Measurements from ENCODE around the gene TMTC2.

Gene TMTC2

DNA sequence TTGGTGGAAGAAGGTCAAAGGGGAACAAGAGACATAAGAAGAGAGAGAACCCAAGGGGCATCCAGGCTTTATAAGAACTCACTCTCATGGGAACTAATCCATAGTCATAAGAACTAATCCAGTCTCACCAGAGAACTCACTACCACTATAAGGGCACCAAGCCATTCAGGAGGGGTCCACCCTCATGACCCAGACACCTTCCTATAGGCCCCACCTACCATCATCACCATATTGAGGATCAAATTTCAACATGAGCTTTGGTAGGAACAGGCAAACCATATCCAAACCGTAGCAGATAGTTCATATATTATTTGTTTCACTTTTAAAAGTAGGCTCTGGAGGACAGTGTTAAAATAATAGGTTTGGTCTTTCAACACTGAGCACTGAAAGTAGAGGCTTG is 350.1 kb downstream of the TMTC2 start:
- in situ Hi-C loops (cut with MboI; ENCODE audit: low pct_unique_long_range_greater_than_20kb, low sequenced_read_pairs, unreplicated experiment) = no loop called here
- TF ChIP-seq, protein P1, sequence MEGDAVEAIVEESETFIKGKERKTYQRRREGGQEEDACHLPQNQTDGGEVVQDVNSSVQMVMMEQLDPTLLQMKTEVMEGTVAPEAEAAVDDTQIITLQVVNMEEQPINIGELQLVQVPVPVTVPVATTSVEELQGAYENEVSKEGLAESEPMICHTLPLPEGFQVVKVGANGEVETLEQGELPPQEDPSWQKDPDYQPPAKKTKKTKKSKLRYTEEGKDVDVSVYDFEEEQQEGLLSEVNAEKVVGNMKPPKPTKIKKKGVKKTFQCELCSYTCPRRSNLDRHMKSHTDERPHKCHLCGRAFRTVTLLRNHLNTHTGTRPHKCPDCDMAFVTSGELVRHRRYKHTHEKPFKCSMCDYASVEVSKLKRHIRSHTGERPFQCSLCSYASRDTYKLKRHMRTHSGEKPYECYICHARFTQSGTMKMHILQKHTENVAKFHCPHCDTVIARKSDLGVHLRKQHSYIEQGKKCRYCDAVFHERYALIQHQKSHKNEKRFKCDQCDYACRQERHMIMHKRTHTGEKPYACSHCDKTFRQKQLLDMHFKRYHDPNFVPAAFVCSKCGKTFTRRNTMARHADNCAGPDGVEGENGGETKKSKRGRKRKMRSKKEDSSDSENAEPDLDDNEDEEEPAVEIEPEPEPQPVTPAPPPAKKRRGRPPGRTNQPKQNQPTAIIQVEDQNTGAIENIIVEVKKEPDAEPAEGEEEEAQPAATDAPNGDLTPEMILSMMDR (IDR thresholded peaks at IDR 0.05; ENCODE audit: extremely low read depth, insufficient read depth, missing control alignments) = no peak
- no peak for DNase-seq (ENCODE audit: low spot score)

DNA sequence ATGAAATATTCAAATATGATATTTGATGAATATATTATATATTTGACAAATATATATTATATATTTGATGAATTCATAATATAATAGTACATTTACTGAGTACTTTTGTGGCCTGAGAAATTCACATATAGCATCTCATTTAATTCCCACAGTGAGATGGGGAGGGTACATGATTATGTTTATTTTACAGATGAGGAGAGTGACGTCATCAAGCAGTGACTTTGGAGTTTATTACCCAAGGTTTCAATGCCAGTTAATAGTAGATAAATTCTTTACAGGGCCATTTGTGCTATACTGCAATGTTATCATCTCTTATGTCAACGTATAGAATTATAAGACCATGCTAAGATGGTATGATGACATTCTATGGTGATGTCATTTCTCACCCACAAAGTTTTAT is 352.7 kb downstream of the TMTC2 start:
- in situ Hi-C loops (cut with MboI; ENCODE audit: low pct_unique_long_range_greater_than_20kb, low sequenced_read_pairs, unreplicated experiment) = no loop called here
- no peak for DNase-seq (ENCODE audit: low spot score)
- TF ChIP-seq, protein P1 (IDR thresholded peaks at IDR 0.05; ENCODE audit: extremely low read depth, insufficient read depth, missing control alignments) = no peak

DNA sequence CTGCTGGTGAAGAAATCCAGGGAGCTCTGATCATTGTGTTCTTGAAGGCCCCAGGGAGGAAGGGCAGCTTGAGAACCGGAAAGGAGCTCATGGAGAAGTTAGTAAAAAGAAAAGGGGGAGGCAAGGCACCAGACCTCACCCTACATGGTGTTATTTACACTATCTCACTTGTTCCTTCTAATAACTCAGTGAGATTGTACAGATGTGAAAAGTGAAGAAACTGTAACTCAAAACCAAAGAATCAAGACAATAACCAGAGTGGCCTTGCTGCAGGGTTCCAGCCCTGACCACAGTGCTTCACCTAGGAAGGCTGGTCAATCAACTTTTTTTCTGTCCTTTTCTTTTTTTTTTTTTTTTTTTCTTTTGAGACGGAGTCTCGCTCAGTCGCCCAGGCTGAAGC is 353.6 kb downstream of the TMTC2 start:
- in situ Hi-C loops (cut with MboI; ENCODE audit: low pct_unique_long_range_greater_than_20kb, low sequenced_read_pairs, unreplicated experiment) = no loop called here
- no peak for DNase-seq (ENCODE audit: low spot score)
- TF ChIP-seq, protein P1 (IDR thresholded peaks at IDR 0.05; ENCODE audit: extremely low read depth, insufficient read depth, missing control alignments) = no peak

DNA sequence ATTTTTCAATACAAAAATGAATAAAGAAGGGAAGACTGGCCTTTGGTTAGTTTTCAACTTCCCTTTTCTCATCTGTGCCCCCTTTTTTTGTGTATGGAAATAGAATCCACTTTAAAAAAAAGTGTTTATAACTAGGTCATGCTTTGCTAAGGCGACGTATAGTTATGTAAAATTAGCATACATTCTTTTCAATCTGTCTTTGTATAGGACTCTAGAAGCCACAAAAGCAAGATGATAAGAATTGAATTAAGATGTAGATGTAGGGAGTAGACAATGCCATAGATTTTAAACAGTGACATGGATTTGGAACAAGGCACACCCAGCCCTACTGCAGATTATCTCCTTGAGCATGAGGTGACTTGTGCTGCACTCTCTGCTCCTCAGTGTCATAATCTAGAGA is 354.3 kb downstream of the TMTC2 start:
- no peak for DNase-seq (ENCODE audit: low spot score)
- in situ Hi-C loops (cut with MboI; ENCODE audit: low pct_unique_long_range_greater_than_20kb, low sequenced_read_pairs, unreplicated experiment) = no loop called here
- TF ChIP-seq, protein P1 (IDR thresholded peaks at IDR 0.05; ENCODE audit: extremely low read depth, insufficient read depth, missing control alignments) = no peak

DNA sequence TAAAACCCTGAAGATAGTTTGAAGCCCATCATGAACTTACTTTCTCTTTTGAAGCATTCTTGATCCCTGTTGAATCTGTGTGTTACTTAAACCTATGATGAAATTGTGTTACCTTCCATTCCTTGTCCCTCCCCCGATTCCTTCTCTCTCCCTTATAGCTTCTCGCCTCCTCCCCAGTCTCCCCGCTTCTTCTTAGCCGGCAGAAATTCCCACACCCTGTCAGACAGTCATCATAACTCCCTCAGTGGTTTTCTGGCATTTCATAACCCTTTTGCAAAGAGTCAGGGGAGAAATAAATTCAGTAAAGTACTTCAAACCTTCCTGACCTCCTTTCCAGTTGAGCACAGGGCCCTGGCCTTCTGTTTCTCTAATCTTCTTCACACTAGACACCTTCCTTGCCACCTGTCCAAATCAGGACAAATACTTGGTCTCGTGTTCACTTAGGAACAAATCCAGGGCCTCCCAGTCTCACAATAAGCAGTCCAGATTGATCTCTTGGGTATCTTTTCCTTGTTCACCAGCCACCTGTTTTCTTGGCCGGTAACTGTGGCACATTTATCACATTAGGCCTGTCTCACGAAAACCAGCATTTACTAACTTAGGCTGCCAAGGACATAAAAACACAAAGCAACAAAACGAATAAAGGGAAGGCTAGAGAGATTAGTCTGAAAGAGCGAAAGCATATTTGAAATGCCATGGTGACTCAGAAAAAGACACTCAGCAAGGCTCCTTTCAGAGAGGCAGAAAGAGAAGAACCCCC is 355.9 kb downstream of the TMTC2 start:
- in situ Hi-C loops (cut with MboI; ENCODE audit: low pct_unique_long_range_greater_than_20kb, low sequenced_read_pairs, unreplicated experiment) = no loop called here
- TF ChIP-seq, protein P1 (IDR thresholded peaks at IDR 0.05; ENCODE audit: extremely low read depth, insufficient read depth, missing control alignments) = no peak
- DNase-seq (ENCODE audit: low spot score) = no peak

DNA sequence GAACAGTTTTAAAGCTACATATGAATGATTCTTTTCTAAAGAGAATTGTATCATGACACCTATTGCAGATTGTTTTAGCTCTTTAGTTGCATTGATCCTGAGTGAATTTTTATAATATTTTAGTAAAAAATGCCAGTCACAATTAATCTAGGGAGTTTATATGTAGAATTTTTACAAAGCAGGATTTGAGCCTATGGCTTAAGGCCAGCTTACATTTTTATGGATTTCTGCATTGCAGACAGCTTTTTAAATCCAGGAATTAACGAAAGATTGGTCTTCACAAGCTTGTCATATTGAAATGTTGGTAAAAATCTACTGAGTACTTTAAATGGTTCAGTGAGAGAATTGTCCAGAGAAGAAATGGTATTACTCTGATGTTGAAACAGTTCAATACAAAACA is 358.0 kb downstream of the TMTC2 start:
- no peak for DNase-seq (ENCODE audit: low spot score)
- TF ChIP-seq, protein P1 (IDR thresholded peaks at IDR 0.05; ENCODE audit: extremely low read depth, insufficient read depth, missing control alignments) = no peak
- in situ Hi-C loops (cut with MboI; ENCODE audit: low pct_unique_long_range_greater_than_20kb, low sequenced_read_pairs, unreplicated experiment) = no loop called here
